Mesangial cell (primary cell): ENCODE data around the gene LIPC. TPM values are rescaled to one million over a fixed set of nuclear protein-coding genes. Genes with fewer than 3 reads are reported as not detected.

Source experiments
- total RNA-seq: library from RNA; depleted of rRNA; stranded (reverse); fragments of >200 nt; gene quantifications from 2 replicates; pipeline ENCODE4 v1.2.3, GENCODE V29; 2015

The LIPC gene
- 0.16 and 7.2 TPM in 2 replicates for total RNA-seq

GRCh38 chr15:58431221-58432149 is at the start of gene LIPC:
Gene LIPC, plus strand, starts transcription at chr15:58431991. Its CDS starts 42 bp downstream, at chr15:58432033.

